Esophagus muscularis mucosa (tissue), 3 donors: ENCODE measurements around the gene KRTAP4-7.

ENCODE experiments used
- CTCF ChIP-seq, 3 experiments: fragments of 200-600 bp in 2 of 3; fragments of 450-650 bp in 1 of 3; sonication (generic) in 2 of 3; IDR thresholded peaks; one replicate each; pipeline ENCODE4 v1.5.1; 2017 to 2019; ENCODE audit warnings: antibody characterized with exemption in 3 of 3, mild to moderate bottlenecking in 2 of 3, moderate library complexity in 1 of 3
- POLR2A ChIP-seq: fragments of 450-650 bp; IDR thresholded peaks from one replicate; pipeline ENCODE4 v1.6.1; 2017; ENCODE audit warnings: antibody characterized with exemption, moderate library complexity, mild to moderate bottlenecking, low read depth
- POLR2AphosphoS5 ChIP-seq, 2 donors: sonication (generic); formaldehyde crosslinking; IDR thresholded peaks; one replicate each; pipeline ENCODE4 v1.6.1; 2017; ENCODE audit warnings: antibody characterized with exemption in 2 of 2

GRCh38 chr17:41037853-41038350, 46.0 kb upstream of the KRTAP4-7 start:
- no peak for TF ChIP-seq POLR2AphosphoS5 (IDR thresholded peaks at IDR 0.05)
- no peak for TF ChIP-seq CTCF (IDR thresholded peaks at IDR 0.05)
- no peak for TF ChIP-seq POLR2A
